ENCODE measurements around the gene OLA1.

DNA sequence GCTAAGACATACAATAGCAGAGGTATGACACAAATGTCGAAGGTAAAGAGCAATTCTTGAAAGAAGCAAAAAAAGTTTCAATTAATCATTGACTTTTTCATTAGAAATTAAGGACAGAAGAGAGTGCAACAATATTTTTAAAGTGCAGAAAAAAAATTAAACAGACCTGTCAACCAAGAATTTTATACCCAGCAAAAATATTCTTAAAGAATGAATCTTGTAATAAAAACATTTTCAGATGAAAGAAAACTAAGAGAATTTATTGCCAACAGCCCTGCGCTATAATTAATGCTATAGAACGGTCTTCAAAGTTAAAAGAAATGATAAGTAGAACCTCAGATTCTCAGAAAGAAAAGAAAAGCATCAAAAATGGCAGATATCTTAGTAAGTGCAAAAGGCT lies 79.0 kb downstream of the OLA1 start:
- TF ChIP-seq, protein P1, sequence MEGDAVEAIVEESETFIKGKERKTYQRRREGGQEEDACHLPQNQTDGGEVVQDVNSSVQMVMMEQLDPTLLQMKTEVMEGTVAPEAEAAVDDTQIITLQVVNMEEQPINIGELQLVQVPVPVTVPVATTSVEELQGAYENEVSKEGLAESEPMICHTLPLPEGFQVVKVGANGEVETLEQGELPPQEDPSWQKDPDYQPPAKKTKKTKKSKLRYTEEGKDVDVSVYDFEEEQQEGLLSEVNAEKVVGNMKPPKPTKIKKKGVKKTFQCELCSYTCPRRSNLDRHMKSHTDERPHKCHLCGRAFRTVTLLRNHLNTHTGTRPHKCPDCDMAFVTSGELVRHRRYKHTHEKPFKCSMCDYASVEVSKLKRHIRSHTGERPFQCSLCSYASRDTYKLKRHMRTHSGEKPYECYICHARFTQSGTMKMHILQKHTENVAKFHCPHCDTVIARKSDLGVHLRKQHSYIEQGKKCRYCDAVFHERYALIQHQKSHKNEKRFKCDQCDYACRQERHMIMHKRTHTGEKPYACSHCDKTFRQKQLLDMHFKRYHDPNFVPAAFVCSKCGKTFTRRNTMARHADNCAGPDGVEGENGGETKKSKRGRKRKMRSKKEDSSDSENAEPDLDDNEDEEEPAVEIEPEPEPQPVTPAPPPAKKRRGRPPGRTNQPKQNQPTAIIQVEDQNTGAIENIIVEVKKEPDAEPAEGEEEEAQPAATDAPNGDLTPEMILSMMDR (IDR thresholded peaks at IDR 0.05; ENCODE audit: low read depth, low read length, poor library complexity, severe bottlenecking), result no peak
- TF ChIP-seq EZH2phosphoT487 (IDR thresholded peaks at IDR 0.05; ENCODE audit: borderline replicate concordance, low read length), result no peak
